Measurements from ENCODE around the gene TBC1D14.
"Not testable (repeated sequence)": the region's sequence is repeated elsewhere in the genome, so short reads cannot be mapped to it uniquely, and the experiment has no call there.

Gene TBC1D14

DNA sequence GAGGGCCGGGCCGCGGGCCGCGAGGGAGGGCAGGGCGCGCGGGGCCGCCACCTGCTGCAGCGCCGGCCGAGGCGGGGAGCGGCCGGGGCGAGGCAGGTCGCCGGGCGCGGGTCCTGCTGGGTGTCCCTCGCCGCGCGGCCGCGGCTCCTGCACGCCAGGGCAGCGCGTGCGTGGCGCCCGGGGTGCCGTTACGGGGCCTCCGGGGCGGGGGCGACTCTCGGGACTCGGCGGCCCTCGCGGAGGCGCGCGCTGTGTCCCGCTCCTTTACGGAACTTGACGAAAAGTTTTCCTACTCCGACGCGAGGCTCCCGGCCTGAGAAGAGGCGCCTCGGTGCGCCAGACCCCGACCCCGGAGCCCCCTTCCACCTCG lies 329 bp downstream of the TBC1D14 start:
- Histone ChIP-seq H3K27ac (ENCODE audit: insufficient read depth in 1 of 2, low read depth in 1 of 2, low read length in 2 of 2, poor library complexity in 1 of 2, severe bottlenecking in 2 of 2) (peak overlapping the region in 1 of 2 experiments; percentile 96), H3K4me1 (ENCODE audit: control extremely low read depth in 1 of 4, control insufficient read depth in 4 of 4, insufficient read depth in 4 of 4, low read length in 3 of 4) (peaks cover 5 to 56% (median 49%) of the 10 kb centered on the region in 4 experiments), H3K27me3 (replicated peaks in 2 of 5; ENCODE audit: control insufficient read depth in 4 of 5, insufficient read depth in 5 of 5, low read length in 4 of 5) (peaks cover 0 to 16% (median 4%) of the 10 kb centered on the region in 5 experiments), H3K36me3 (ENCODE audit: control insufficient read depth in 4 of 4, insufficient read depth in 4 of 4, low read length in 3 of 4) (no peaks in the 10 kb centered on the region), H3K9me3 (ENCODE audit: control extremely low read depth in 1 of 5, control insufficient read depth in 4 of 5, insufficient read depth in 2 of 5, low read depth in 1 of 5, low read length in 4 of 5) (no peaks in the 10 kb centered on the region), H3K4me3 (ENCODE audit: control insufficient read depth in 1 of 7, extremely low read depth in 1 of 7, insufficient read depth in 4 of 7, low read depth in 2 of 7, low read length in 6 of 7) (peak overlapping the region; percentile 50 to 91 (median 83))
- under 1% methylated on average over 56 of the region's 58 CpGs for WGBS (ENCODE audit: insufficient coverage)
- POLR2A ChIA-PET: interaction anchor here (0.6 to 1.2 kb wide), 7 partner anchors 18 to 897 kb away, joined by 3 to 7 read pairs (median 4); partner anchors contain the start of gene MRFAP1
- CTCF ChIA-PET: interaction anchor here (0.6 to 3.3 kb wide), 9 partner anchors 14 to 96 kb away, joined by 3 to 14 read pairs (median 4); no protein-coding TSS in a partner anchor
- DNase-seq: peak in 1 of 3 donors; percentile 58

DNA sequence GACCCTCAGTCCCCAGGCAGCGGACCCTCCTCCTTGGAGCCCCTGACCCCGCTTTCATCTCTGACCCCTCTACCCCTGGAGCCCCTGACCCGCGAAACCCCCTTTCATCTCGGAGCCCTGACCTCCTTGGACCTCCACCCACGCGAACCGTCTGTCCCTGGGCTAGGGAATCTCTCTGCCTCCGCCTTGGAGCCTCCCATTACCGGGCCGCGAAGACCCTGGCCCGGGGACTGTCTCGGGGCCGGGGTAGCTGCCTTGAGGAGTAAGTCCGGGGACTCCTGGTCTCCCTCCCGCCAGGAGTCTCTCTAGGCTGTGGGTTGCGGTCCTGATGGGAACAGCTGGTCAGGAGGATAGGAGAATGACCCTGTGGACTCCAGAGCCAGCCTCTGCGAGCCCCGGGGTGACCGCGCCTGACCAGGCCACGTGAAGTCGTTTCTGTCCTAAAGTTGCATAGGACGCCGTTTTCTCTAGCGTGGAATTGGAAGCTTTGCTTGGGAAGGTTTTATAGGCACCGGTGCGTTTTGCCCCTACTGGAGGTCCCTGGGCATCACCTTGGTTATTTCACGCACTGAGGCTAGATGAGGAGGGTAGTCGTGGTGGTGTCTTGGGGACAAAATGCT lies 824 bp downstream of the TBC1D14 start:
- Histone ChIP-seq H3K4me3 (ENCODE audit: control insufficient read depth in 1 of 7, extremely low read depth in 1 of 7, insufficient read depth in 4 of 7, low read depth in 2 of 7, low read length in 6 of 7) (peak overlapping the region; percentile 50 to 91 (median 83)), H3K27ac (ENCODE audit: insufficient read depth in 1 of 2, low read depth in 1 of 2, low read length in 2 of 2, poor library complexity in 1 of 2, severe bottlenecking in 2 of 2) (peak overlapping the region in 1 of 2 experiments; percentile 66), H3K4me1 (ENCODE audit: control extremely low read depth in 1 of 4, control insufficient read depth in 4 of 4, insufficient read depth in 4 of 4, low read length in 3 of 4) (peaks cover 7 to 61% (median 54%) of the 10 kb centered on the region in 4 experiments), H3K9me3 (ENCODE audit: control extremely low read depth in 1 of 5, control insufficient read depth in 4 of 5, insufficient read depth in 2 of 5, low read depth in 1 of 5, low read length in 4 of 5) (no peaks in the 10 kb centered on the region), H3K27me3 (replicated peaks in 2 of 5; ENCODE audit: control insufficient read depth in 4 of 5, insufficient read depth in 5 of 5, low read length in 4 of 5) (peaks cover 0 to 16% (median 4%) of the 10 kb centered on the region in 5 experiments), H3K36me3 (ENCODE audit: control insufficient read depth in 4 of 4, insufficient read depth in 4 of 4, low read length in 3 of 4) (no peaks in the 10 kb centered on the region)
- peak in 1 of 3 donors; percentile 46 for DNase-seq
- ChIA-PET CTCF (interaction anchor here (1.0 to 3.3 kb wide), 7 partner anchors 13 to 37 kb away, joined by 3 to 14 read pairs (median 4); no protein-coding TSS in a partner anchor), POLR2A (interaction anchor here (0.8 to 1.2 kb wide), 3 partner anchors 18 to 77 kb away, joined by 3 to 7 read pairs (median 4); no protein-coding TSS in a partner anchor)
- 35% methylated on average over 24 of the region's 31 CpGs for WGBS (ENCODE audit: insufficient coverage)

DNA sequence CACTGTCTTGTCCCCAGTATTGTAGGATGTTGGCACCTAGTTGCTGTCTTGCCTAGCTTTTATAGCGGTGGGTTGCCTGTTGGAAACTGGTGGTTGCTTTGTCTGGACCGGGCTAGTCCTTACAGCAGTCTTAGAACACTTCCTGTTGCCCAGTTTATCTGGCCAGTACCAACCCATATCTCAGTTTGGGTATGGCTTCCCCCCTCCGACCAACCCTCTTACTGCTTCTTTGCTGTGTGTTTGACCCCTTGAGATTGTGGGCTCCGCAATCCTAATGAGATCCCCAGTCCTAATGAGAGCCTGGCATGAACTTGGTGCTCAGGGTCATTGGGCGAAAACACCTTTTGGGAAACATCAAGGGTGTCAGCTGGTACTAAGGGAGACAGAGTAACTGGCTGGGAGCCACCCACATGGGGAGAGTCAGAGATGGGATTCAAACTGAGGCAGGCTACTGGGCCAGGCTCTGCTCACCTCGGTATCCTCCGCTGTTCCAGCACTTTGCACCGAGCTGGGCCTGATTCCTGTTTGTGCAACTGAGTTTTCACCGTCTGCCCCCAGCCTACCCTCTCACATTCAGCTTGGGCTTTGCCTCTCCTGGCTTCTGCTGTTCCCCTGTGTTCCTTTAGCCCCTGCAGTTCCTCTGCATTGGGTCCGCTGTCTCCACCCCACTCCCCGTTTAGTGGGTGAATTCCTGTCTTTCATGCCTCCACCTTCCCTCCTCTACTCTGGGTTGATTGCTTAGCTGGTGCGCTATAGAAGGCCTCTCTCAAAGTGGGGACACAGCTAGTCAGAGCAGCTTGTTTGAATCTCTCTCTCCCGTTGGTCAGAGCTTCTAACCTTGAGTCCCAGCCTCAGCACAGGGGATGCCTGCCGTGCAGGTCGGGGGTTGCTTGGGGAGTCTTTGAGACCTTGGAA lies 1.6 kb downstream of the TBC1D14 start:
- DNase-seq: no peak
- ChIA-PET CTCF (interaction anchor here (0.9 to 3.3 kb wide), 12 partner anchors 12 to 71 kb away, joined by 3 to 14 read pairs (median 4); no protein-coding TSS in a partner anchor), POLR2A (interaction anchor here (0.8 kb wide), 1 partner anchor 22 kb away, joined by 3 read pairs; no protein-coding TSS in a partner anchor)
- Histone ChIP-seq H3K27ac (ENCODE audit: insufficient read depth in 1 of 2, low read depth in 1 of 2, low read length in 2 of 2, poor library complexity in 1 of 2, severe bottlenecking in 2 of 2) (no peak overlapping the region), H3K4me1 (ENCODE audit: control extremely low read depth in 1 of 4, control insufficient read depth in 4 of 4, insufficient read depth in 4 of 4, low read length in 3 of 4) (peaks cover 12 to 69% (median 61%) of the 10 kb centered on the region in 4 experiments), H3K36me3 (ENCODE audit: control insufficient read depth in 4 of 4, insufficient read depth in 4 of 4, low read length in 3 of 4) (no peaks in the 10 kb centered on the region), H3K27me3 (replicated peaks in 2 of 5; ENCODE audit: control insufficient read depth in 4 of 5, insufficient read depth in 5 of 5, low read length in 4 of 5) (peaks cover 0 to 11% (median 4%) of the 10 kb centered on the region in 5 experiments), H3K9me3 (ENCODE audit: control extremely low read depth in 1 of 5, control insufficient read depth in 4 of 5, insufficient read depth in 2 of 5, low read depth in 1 of 5, low read length in 4 of 5) (no peaks in the 10 kb centered on the region), H3K4me3 (ENCODE audit: control insufficient read depth in 1 of 7, extremely low read depth in 1 of 7, insufficient read depth in 4 of 7, low read depth in 2 of 7, low read length in 6 of 7) (peak overlapping the region in 6 of 7 experiments; percentile 50 to 91 (median 83))
- 99% methylated on average over 11 of the region's 15 CpGs for WGBS (ENCODE audit: insufficient coverage)

DNA sequence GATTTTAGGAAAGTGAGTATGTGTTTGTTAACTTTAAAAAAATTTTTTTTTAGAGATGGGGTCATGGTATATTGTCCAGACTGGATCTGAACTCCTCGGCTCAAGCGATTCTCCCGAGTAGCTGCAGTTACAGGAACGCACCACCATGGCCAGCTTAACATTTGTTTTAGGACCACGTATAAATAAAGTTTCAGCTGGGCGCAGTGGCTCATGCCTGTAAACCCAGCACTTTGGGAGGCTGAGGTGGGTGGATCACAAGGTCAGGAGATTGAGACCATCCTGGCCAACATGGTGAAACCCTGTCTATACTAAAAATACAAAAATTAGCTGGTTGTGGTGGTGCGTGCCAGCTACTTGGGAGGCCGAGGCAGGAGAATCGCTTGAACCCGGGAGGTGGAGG lies 2.3 kb downstream of the TBC1D14 start:
- CTCF ChIA-PET: interaction anchor here (0.9 to 2.6 kb wide), 8 partner anchors 13 to 71 kb away, joined by 3 to 11 read pairs (median 6); no protein-coding TSS in a partner anchor

DNA sequence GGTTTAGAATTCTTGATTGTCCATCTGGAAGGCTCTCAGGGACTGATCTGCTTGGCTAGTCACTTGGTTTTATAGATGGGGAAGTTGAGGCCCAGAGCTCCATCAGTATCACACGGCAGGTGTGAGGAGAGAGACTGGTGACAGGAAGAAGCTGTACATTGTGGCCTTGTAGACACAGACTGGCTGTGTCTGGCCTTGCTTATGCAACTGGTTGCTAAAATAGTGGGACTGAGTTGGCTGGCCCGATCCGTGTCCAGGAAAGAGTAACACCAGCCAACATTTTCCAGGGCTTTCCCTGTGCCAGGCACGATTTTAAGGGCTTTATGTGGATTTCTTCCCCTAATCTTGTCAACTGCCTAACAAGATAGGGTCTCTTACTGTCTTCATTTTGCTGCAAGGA lies 2.8 kb downstream of the TBC1D14 start:
- H3K4me1 ChIP-seq (ENCODE audit: control extremely low read depth in 1 of 4, control insufficient read depth in 4 of 4, insufficient read depth in 4 of 4, low read length in 3 of 4): peaks cover 19 to 81% (median 71%) of the 10 kb centered on the region in 4 experiments
- H3K27ac ChIP-seq (ENCODE audit: insufficient read depth in 1 of 2, low read depth in 1 of 2, low read length in 2 of 2, poor library complexity in 1 of 2, severe bottlenecking in 2 of 2): no peak overlapping the region
- H3K4me3 ChIP-seq (ENCODE audit: control insufficient read depth in 1 of 7, extremely low read depth in 1 of 7, insufficient read depth in 4 of 7, low read depth in 2 of 7, low read length in 6 of 7): peak overlapping the region in 1 of 7 experiments; percentile 16
- ChIA-PET CTCF (interaction anchor here (0.9 to 2.6 kb wide), 10 partner anchors 14 to 70 kb away, joined by 3 to 11 read pairs (median 6); no protein-coding TSS in a partner anchor), POLR2A (no interaction called here)
- H3K9me3 ChIP-seq (ENCODE audit: control extremely low read depth in 1 of 5, control insufficient read depth in 4 of 5, insufficient read depth in 2 of 5, low read depth in 1 of 5, low read length in 4 of 5): no peaks in the 10 kb centered on the region
- H3K36me3 ChIP-seq (ENCODE audit: control insufficient read depth in 4 of 4, insufficient read depth in 4 of 4, low read length in 3 of 4): no peaks in the 10 kb centered on the region
- peaks cover 0 to 3% (median 0%) of the 10 kb centered on the region in 5 experiments for H3K27me3 ChIP-seq (replicated peaks in 2 of 5; ENCODE audit: control insufficient read depth in 4 of 5, insufficient read depth in 5 of 5, low read length in 4 of 5)
- DNase-seq: no peak
- WGBS (ENCODE audit: insufficient coverage): 100% methylated on average over 2 of the region's 4 CpGs

More for the DNA sequence above, 2.3 kb downstream of the TBC1D14 start:
- DNase-seq; H3K27ac ChIP-seq (ENCODE audit: insufficient read depth in 1 of 2, low read depth in 1 of 2, low read length in 2 of 2, poor library complexity in 1 of 2, severe bottlenecking in 2 of 2); H3K36me3 ChIP-seq (ENCODE audit: control insufficient read depth in 4 of 4, insufficient read depth in 4 of 4, low read length in 3 of 4); H3K27me3 ChIP-seq (replicated peaks in 2 of 5; ENCODE audit: control insufficient read depth in 4 of 5, insufficient read depth in 5 of 5, low read length in 4 of 5); H3K9me3 ChIP-seq (ENCODE audit: control extremely low read depth in 1 of 5, control insufficient read depth in 4 of 5, insufficient read depth in 2 of 5, low read depth in 1 of 5, low read length in 4 of 5); POLR2A ChIA-PET: not testable (repeated sequence)
- 98% methylated on average over 8 of the region's 10 CpGs for WGBS (ENCODE audit: insufficient coverage)
- Histone ChIP-seq H3K4me1 (ENCODE audit: control extremely low read depth in 1 of 4, control insufficient read depth in 4 of 4, insufficient read depth in 4 of 4, low read length in 3 of 4) (peaks cover 16 to 76% (median 68%) of the 10 kb centered on the region in 4 experiments), H3K4me3 (ENCODE audit: control insufficient read depth in 1 of 7, extremely low read depth in 1 of 7, insufficient read depth in 4 of 7, low read depth in 2 of 7, low read length in 6 of 7) (peak overlapping the region in 1 of 7 experiments; percentile 86)

DNA sequence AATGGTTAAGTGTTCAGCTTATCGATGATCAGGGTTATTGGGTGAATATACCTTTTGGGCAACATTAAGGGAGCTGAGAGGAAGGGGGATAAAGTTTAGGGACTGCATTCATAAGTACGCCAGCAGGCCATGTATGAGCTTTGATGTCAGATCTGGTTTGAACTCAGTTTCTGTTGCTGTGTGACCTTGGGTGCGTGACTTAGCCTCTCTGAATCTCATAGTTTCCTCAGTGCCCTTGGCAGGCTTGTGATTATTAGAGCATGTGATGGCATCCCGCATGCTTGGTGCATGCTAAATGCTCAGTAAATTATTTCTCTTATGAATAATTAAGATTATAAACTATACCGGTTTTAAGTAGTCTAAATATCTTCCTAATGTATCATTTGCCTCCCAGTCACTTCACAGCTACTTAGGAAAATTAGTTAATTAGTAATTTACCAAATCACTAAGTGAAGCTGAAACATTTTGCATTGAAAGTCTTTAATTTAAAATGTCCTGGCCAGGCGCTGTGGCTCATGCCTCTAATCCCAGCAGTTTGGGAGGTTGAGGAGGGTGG lies 3.8 kb downstream of the TBC1D14 start:
- POLR2A ChIA-PET: no interaction called here

More for the DNA sequence above, 3.8 kb downstream of the TBC1D14 start:
- no peak for DNase-seq
- CTCF ChIA-PET: interaction anchor here (1.4 to 2.6 kb wide), 6 partner anchors 24 to 159 kb away, joined by 3 to 11 read pairs (median 6); no protein-coding TSS in a partner anchor
- peaks cover 20 to 83% (median 71%) of the 10 kb centered on the region in 4 experiments for H3K4me1 ChIP-seq (ENCODE audit: control extremely low read depth in 1 of 4, control insufficient read depth in 4 of 4, insufficient read depth in 4 of 4, low read length in 3 of 4)
- H3K4me3 ChIP-seq (ENCODE audit: control insufficient read depth in 1 of 7, extremely low read depth in 1 of 7, insufficient read depth in 4 of 7, low read depth in 2 of 7, low read length in 6 of 7): no peak overlapping the region
- no peak overlapping the region for H3K27ac ChIP-seq (ENCODE audit: insufficient read depth in 1 of 2, low read depth in 1 of 2, low read length in 2 of 2, poor library complexity in 1 of 2, severe bottlenecking in 2 of 2)
- 96% methylated on average over 3 of the region's 6 CpGs for WGBS (ENCODE audit: insufficient coverage)
- no peaks in the 10 kb centered on the region for H3K27me3 ChIP-seq (replicated peaks in 2 of 5; ENCODE audit: control insufficient read depth in 4 of 5, insufficient read depth in 5 of 5, low read length in 4 of 5)
- H3K36me3 ChIP-seq (ENCODE audit: control insufficient read depth in 4 of 4, insufficient read depth in 4 of 4, low read length in 3 of 4): no peaks in the 10 kb centered on the region
- H3K9me3 ChIP-seq (ENCODE audit: control extremely low read depth in 1 of 5, control insufficient read depth in 4 of 5, insufficient read depth in 2 of 5, low read depth in 1 of 5, low read length in 4 of 5): no peaks in the 10 kb centered on the region

Measured in common myeloid progenitor, CD34-positive (primary cell).